ENCODE results near the gene ARL15. TPM values are rescaled to one million over a fixed set of nuclear protein-coding genes. Genes with fewer than 3 reads are reported as not detected.

The ARL15 gene
- total RNA-seq, 4 donors from 2014 or later, result 13.0 to 52.7 (median 17.1) TPM

DNA sequence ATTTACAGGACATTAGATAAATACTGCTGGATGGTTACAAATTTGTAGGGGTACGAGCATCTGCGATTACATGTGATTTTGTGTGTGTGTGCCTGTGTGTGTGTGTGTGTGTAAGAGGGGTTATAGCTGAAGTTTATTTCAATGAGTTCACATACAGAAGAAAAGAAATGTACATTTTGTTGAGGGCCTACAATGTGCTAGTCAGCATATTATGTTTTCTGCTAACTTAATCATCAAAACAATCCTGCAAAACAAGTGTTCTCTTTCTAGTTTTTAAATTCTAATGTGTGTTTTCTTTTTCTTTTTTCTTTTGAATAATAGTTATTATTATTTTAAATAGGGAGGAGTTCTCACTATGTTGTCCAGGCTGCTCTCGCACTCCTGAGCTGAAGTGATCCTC, 305.7 kb downstream of the ARL15 start:
- no peaks in the 10 kb centered on the region for H3K9me3 ChIP-seq
- no peaks in the 10 kb centered on the region for H3K36me3 ChIP-seq
- H3K27ac ChIP-seq, result no peak overlapping the region
- H3K4me1 ChIP-seq, result peaks cover 0 to 30% (median 11%) of the 10 kb centered on the region in 4 donors
- no peak for DNase-seq (ENCODE audit: low spot score in 2 of 2)
- TF ChIP-seq EP300 (IDR thresholded peaks at IDR 0.05) (no peak), POLR2A (IDR thresholded peaks at IDR 0.05) (no peak)
- TF ChIP-seq, protein P1, sequence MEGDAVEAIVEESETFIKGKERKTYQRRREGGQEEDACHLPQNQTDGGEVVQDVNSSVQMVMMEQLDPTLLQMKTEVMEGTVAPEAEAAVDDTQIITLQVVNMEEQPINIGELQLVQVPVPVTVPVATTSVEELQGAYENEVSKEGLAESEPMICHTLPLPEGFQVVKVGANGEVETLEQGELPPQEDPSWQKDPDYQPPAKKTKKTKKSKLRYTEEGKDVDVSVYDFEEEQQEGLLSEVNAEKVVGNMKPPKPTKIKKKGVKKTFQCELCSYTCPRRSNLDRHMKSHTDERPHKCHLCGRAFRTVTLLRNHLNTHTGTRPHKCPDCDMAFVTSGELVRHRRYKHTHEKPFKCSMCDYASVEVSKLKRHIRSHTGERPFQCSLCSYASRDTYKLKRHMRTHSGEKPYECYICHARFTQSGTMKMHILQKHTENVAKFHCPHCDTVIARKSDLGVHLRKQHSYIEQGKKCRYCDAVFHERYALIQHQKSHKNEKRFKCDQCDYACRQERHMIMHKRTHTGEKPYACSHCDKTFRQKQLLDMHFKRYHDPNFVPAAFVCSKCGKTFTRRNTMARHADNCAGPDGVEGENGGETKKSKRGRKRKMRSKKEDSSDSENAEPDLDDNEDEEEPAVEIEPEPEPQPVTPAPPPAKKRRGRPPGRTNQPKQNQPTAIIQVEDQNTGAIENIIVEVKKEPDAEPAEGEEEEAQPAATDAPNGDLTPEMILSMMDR (IDR thresholded peaks at IDR 0.05), result no peak
- 94 to 96% methylated on average over 3 of the region's 3 CpGs for WGBS, 2 donors
- no peaks in the 10 kb centered on the region for H3K27me3 ChIP-seq
- no peak overlapping the region for H3K4me3 ChIP-seq

- peaks cover 0 to 11% (median 3%) of the 10 kb centered on the region in 4 donors for H3K4me1 ChIP-seq
- no peak for DNase-seq (ENCODE audit: low spot score in 2 of 2)
- no peak overlapping the region for H3K4me3 ChIP-seq
- no peaks in the 10 kb centered on the region for H3K9me3 ChIP-seq
- H3K27me3 ChIP-seq, result no peaks in the 10 kb centered on the region
- no peak overlapping the region for H3K27ac ChIP-seq
- no peak for TF ChIP-seq POLR2A (IDR thresholded peaks at IDR 0.05)
- TF ChIP-seq, protein P1 (IDR thresholded peaks at IDR 0.05), result no peak
- TF ChIP-seq EP300 (IDR thresholded peaks at IDR 0.05), result no peak
- WGBS, 2 donors, result 56 to 86% methylated on average over 1 of the region's 1 CpG
- H3K36me3 ChIP-seq, result no peaks in the 10 kb centered on the region
These were observed 307.6 kb downstream of the ARL15 start for GRCh38 chr5:54002779-54003178.

DNA sequence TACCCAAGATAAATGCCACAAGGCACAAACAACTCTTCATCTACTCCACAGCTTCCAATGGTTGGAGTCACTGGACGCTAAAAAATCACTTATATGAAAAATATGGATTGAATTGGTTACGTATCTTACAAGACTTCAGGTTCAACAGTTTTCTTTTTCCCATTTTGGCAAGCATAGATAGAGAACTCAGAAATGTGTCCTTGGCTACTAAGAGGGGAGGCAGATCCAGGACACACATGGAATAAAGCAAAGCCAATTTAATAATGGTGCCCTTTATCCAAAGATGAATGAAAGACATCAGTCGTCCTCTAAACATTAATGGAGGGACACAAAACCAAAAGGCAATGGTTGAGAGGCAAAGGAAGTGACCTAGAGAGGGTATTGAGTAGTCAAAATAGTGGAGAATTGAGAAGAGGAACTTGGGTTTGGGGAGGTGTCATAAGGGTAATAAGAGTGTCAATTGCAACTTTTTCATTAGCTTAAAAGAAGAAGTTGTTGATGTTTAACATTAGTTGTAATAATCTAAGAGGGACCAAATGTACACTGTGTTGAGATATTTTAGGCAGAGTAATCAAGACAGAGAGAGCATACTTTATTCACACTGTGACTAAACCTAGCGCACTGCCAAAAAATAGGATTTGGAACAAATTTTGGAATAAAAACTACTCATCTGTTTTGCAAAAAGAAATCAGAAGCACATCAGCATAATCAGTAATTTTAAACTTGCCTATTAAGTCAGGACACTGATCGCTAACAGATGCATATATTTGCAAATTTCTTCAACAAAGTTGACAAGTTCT, 308.2 kb downstream of the ARL15 start:
- DNase-seq (ENCODE audit: low spot score in 2 of 2), result no peak
- Histone ChIP-seq H3K4me1 (peaks cover 0 to 6% (median 2%) of the 10 kb centered on the region in 4 donors), H3K36me3 (no peaks in the 10 kb centered on the region), H3K27ac (no peak overlapping the region), H3K27me3 (no peaks in the 10 kb centered on the region), H3K9me3 (no peaks in the 10 kb centered on the region), H3K4me3 (no peak overlapping the region)
- WGBS, 2 donors, result 75 to 83% methylated on average over 5 of the region's 5 CpGs
- TF ChIP-seq, protein P1 (IDR thresholded peaks at IDR 0.05), result no peak
- TF ChIP-seq POLR2A (IDR thresholded peaks at IDR 0.05) (no peak), EP300 (IDR thresholded peaks at IDR 0.05) (no peak)

- Histone ChIP-seq H3K4me1 (peaks cover 0 to 6% (median 2%) of the 10 kb centered on the region in 4 donors), H3K27me3 (no peaks in the 10 kb centered on the region), H3K4me3 (no peak overlapping the region), H3K9me3 (no peaks in the 10 kb centered on the region), H3K27ac (no peak overlapping the region), H3K36me3 (no peaks in the 10 kb centered on the region)
- TF ChIP-seq POLR2A (IDR thresholded peaks at IDR 0.05) (no peak), EP300 (IDR thresholded peaks at IDR 0.05) (no peak)
- TF ChIP-seq, protein P1 (IDR thresholded peaks at IDR 0.05), result no peak
- no peak for DNase-seq (ENCODE audit: low spot score in 2 of 2)
- WGBS, 2 donors, result 65 to 72% methylated on average over 2 of the region's 2 CpGs
These were observed 310.4 kb downstream of the ARL15 start for GRCh38 chr5:54000011-54000410.
